Activated CD4-positive, alpha-beta T cell treated with anti-CD3 and anti-CD28 coated beads for 1 hour (primary cell): ENCODE results near the gene DCLK1.
"Not testable (repeated sequence)": the region's sequence is repeated elsewhere in the genome, so short reads cannot be mapped to it uniquely, and the experiment has no call there.

ENCODE experiments used
- DNase-seq: peaks from one replicate; pipeline ENCODE4 v3.0.0-alpha.2; 2020

DCLK1 gene

GRCh38 chr13:36130552-36131221 is 495 bp downstream of the DCLK1 start:
- DNase-seq: no peak

- no peak for DNase-seq
Measured at GRCh38 chr13:36130193-36130551, 1.0 kb downstream of the DCLK1 start.

DNA sequence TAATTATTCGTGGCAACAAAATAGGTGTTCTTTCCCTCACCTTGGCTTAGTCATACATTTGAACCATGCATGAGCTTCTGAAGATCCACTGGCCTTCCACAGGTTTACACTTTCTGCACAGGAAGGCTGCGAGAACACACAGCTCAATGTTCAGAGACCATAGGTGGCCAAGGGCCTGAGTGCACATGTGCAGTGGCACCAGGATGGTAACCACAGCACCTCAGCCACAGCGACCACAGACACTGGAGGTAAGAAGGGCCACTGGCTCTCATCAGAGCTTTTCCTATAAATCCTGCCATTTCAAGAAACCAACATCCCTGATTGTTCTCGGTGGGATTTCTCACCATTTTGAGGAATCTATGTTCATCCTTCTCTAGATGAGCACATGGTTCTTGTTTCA is 1.6 kb downstream of the DCLK1 start:
- no peak for DNase-seq

DNA sequence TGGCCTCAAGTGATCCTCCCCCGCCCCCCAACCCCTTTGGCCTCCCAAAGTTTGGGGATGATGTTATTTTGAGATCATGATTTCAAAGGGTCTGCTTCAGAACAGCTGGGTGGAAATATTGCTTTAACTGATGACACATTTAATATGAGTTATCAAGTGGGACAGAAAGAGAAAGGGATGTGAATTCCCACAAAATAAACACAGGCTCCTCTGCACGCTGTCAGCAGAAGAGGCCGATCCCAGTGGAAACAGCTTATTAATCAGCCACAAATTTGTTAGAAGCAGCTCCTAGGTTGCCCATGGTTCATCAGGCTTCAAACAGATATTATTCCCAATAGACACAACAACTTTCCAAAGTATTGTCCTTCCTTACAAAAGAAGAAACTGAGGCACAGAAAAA is 4.7 kb downstream of the DCLK1 start:
- no peak for DNase-seq

DNA sequence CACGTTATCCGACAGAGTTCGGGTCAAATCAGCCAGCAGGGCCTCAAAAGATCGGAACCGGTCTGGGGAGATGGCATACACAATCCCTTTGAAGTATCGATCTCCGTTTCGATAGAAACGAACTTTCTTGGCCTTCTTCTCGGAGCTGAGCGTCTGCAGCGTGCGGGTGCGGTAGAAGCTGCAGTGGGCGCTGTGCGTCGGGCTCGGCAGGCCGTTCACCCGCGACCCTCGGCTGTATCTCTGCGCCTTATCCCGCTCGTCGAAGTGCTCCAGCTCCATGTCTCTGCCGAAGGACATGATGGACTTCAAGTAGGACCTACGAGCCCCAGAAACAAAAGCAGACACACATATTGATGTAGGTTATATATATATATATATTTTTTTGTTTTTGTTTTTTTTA is 5.3 kb downstream of the DCLK1 start:
- DNase-seq: no peak

- DNase-seq: no peak
Measured at GRCh38 chr13:36124236-36124822, 6.9 kb downstream of the DCLK1 start.

GRCh38 chr13:36115306-36115705 is 15.9 kb downstream of the DCLK1 start:
- DNase-seq: no peak

DNA sequence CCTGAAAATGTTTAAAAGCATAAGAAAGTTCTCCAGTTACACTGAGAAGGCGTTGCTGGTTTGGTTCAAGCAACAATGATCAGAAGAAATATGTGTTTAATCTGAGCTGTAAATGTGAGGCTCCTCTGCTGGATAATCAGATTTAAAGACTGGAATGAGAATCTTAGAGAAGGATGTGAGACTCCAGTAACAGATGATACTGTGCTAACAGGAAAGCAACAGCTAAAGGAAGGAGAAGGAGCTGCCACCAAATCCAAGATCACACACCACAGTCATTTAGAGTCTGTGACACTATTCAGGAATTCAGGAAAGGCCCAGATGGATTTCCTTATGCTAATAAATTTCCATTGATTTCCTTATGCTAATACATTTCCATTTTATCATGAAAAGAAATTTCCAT is 16.9 kb downstream of the DCLK1 start:
- no peak for DNase-seq

DNA sequence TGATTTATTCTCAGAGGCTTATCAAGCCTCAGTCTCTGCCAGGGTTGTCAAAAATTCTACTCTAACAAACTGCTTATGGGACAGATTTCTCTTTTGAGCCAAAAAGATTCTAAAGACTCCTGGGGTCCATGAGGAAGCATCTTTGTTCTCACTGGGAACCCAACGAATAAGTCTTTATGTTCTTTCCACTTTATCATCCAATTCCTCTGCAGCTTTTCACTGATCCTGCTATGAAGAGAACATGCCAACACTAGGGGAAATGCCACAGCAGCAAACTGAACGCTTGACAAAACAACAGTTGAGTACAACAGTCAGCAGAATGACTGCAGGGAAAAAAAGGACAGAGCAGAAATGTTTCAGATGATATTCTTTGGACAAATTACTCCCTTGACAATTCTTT is 22.2 kb downstream of the DCLK1 start:
- DNase-seq: no peak

DNA sequence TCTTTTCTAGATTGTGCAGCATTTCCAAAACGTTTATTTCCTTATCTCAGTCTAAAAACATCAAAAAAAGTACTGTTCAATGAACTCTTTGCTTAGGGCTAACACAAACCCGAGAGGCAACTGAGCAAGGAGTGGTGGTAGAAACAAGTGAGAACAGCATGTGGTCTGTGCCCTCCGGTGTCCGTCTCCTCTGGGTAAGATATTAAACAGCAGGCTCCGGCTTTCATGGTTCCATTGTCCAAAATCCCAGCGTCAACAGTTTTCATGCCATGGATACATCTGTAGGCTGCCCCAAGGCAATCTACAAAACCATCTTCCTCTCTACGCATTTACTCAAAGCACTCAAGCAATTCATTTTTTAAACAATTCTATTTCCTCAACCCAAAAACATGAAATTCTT is 22.8 kb downstream of the DCLK1 start:
- no peak for DNase-seq

DNA sequence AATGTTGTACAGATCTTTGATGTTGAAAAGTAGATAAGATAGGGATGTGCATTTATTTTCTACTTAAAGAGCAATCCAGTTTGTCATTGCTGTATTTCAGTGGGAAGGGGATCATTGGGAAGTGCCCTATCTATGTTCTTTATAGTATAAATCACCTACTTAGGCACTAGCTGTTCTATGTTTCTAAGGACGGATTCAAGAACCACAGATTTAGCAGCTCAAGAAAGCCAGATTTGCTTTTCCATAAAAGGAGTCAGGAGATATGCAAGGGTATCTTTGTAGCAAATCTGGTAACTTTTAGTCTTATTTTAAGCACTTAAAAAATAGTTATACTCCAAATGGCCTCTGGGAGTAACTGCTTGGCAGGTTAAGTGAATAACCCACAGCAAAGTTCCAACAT is 23.7 kb downstream of the DCLK1 start:
- no peak for DNase-seq

- no peak for DNase-seq
Measured at GRCh38 chr13:36105726-36106125, 25.5 kb downstream of the DCLK1 start.

- DNase-seq: no peak
Measured at GRCh38 chr13:36102721-36103120, 28.5 kb downstream of the DCLK1 start.

DNA sequence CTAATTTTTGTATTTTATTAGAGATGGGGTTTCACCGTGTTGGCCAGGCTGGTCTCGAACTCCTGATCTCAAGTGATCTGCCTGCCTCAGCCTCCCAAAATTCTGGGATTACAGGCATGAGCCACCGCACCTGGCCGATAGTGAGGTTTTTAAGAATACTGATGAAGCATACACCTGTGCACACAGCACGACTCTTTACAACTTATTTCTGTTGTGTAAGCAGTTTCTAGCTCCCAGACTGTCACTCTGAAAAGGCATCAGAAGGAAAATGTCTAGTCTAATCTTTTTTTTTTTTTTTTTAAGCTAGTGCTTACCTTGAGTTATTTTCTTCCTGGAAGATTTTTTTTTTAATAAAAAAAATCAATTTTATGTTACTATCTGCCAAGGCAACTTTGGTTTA is 29.3 kb downstream of the DCLK1 start:
- not testable (repeated sequence) for DNase-seq

DNA sequence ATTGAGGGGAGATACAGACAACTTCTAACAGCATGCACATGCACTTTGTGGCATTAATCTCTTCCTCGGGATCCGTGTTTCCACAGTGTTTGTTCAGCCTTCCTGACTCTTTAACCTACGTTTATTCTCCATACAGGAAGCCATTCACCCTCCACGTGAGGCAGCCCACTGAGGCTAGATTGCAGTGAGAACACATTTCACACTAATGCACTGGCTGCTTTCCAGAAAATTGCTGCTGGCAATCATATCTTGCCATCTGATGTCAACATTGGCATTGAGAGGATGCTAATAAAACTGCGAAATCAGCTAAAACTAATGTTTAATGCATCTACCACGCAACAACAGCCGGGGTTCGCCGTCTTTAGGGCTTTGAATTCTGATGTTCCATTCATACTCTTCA is 30.0 kb downstream of the DCLK1 start:
- no peak for DNase-seq

DNA sequence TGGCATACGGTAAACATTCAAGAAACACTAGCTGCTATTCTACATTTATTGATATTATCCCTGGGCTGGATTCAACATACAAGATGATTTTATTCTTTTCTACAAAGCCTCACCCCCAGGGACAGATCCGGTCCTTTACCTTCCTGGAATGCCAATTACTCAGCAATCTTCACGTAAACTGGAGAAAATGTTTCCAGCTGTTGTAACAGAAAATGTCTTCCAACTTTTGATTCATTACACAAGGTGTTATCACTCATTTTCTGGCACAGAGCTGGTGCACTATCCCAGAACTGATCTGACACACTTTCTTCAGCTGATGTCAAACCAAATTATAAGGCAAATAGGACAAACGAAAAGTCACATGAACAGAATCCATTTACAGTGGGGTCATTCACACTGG is 33.1 kb downstream of the DCLK1 start:
- DNase-seq: no peak

GRCh38 chr13:36096461-36097416 is 34.4 kb downstream of the DCLK1 start:
- DNase-seq: no peak

- DNase-seq: no peak
Measured at GRCh38 chr13:36094478-36094877, 36.7 kb downstream of the DCLK1 start.

GRCh38 chr13:36090592-36090991 is 40.6 kb downstream of the DCLK1 start:
- no peak for DNase-seq

DNA sequence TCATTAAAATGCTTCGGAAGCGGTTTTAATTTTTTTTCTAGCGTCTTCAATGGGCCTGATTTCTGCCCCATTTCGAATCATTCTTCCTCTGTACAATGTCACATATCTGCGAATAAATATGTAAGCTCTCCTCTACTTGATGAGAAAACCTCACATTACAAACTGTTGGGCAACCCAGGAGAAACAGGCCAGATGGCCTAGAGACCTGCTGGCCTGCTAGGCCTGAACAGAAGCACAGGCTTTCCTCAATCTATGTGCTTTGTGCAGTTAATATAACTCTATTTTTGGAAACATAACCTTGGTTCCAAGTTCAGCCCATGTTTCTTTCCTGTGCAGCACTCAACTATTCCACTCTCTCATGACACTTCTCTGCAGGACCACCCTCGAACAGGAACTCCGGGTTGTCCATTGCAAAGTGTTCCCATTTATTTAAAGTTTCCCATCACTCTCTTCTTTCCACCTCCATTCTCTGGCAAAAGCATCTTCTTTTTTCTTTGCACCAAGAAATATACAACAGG is 42.0 kb downstream of the DCLK1 start:
- DNase-seq: no peak

DNA sequence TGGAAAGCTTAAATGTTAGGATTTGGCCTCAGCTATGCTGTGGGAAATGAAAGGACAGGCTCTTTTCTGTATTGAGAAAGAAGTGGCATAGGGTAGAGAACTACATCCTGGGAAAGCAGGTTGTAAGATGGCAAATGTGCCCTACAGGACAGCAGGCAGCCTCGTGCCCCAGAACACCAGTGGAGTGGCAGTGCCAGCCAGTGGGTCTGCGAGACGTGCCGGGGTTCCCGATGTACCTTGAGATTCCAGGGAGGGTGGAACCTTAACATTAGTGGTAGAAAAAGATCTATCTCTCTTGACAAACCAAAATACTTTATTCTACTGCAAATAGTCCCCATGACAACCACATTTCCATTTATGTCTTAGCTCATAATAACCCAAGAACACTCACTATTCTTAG is 42.7 kb downstream of the DCLK1 start:
- DNase-seq: no peak

- DNase-seq: no peak
Measured at GRCh38 chr13:36088001-36088400, 43.2 kb downstream of the DCLK1 start.

DNA sequence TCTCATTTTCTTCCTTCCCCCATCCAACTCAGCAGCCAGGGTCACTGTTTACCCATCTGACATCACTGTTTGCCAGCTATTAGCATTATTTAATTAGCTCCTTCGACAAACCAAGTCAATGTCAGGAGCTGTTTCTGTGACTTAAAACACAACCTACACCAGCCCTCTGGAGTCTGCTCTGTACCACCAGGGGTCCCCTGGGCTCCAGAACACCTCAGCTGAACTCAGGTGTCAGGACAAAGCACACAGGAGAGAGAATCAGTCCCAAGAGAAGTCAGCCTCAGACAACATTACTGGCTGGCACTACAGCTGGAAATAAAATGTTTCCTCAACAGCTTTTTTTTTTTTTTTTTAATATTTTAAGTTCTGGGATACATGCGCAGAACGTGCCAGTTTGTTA is 45.1 kb downstream of the DCLK1 start:
- no peak for DNase-seq

- DNase-seq: no peak
Measured at GRCh38 chr13:36084131-36084530, 47.1 kb downstream of the DCLK1 start.
